Putamen (tissue), 1 donor: ENCODE data around the gene PRF1.
"Not testable (repeated sequence)": the region's sequence is repeated elsewhere in the genome, so short reads cannot be mapped to it uniquely, and the experiment has no call there.

Source experiments
- DNase-seq: peaks from one replicate; pipeline ENCODE4 v3.0.0-alpha.2; 2016; ENCODE audit warnings: low spot score

PRF1 gene

DNA sequence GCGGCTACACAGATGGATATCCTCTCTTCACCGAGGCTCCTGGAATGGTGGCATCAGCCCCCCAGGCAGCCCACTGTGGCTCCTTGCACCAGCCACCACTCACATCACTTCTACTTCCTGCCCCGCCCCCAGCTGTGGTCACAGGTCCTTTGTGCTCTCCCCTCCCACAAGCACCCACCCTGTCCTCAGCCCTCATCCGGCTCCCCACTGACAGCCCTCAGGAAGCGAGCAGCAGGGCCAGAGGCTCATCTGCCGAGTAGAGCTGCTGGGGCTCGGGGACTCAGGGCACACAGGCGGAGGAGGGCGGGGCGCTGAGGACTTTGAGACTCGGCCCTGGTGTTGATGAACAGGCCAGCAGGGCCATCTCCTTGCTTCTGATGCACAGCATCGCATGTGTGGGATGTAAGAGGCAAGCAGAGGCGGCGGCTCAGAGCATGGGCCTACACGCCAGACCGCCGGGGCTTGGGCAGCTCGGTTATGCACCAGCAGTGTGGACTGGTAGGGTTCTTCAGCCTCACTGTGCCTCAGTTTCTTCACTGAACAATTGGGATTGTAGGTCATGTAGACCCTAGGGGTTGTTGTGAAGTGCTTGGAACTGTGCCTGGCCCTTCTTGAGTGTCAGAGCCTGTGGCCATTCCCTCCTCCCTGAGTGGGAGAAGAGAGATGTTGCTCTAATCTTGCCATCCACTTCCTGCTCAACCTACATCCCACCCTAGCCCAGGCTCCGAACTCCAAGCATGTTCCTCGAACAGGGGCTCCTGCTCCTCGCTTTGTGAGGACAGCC, at the start of gene PRF1:
PRF1 (minus strand) TSS at position 77 of the 784 bp plus-strand sequence. CDS start 1,839 bp downstream, outside the sequence.
- DNase-seq: no peak

DNA sequence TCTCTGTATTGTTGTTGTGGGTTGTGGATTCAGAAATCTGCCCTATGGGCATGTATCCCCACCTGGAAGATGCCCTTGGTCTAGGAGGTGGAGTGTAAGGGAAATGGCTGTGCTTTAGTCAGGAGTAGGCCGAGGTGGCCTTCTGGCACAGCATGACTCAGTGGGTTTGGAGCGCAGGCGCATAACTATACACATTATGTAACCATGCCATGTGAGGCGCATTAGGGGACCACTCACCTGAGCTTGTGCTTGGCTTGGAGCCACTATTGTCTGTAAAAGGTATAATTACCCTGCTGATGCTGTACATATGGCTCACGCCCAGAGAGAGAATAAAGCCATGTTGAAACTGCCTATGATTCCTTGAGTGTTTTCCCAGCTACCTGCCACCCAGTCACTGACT, 49.1 kb upstream of the PRF1 start:
- DNase-seq: no peak

DNA sequence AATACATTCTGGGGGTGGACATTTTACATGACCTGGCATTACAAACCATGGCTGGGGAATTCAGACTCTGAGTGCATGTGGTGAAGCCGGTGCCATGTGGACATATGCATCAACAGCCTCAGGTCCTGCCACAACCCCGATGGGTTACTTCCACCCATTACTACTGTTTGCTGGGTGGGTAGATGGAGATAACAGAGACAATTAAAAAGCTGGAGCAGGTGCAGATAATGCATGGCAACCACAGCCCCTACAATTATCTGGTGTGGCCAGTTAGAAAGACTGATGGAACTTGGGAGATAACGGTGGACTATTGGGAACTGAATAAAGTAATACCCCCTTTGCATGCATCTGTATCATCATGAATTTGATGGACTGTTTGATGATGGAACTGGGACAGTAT, 48.2 kb upstream of the PRF1 start:
- DNase-seq: no peak

DNA sequence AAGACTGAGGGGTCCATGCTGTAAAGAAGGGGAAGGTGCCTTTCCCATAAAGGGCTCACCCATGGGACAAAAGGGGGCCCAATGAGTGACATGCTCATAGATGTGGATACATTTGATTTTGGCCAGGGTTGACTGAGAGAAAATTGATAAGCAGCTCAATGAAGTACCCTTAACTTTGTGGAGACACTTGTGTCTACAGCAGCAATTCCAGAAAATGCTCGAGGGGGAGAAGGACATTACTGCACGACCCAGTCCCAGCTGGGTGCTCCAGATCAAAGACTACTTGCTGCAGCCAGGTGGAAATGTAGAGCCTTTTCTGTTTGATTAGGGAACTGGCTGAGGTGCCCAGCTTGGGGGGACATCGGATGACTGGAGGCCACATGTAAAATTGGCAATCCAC, 47.6 kb upstream of the PRF1 start:
- DNase-seq: no peak

DNA sequence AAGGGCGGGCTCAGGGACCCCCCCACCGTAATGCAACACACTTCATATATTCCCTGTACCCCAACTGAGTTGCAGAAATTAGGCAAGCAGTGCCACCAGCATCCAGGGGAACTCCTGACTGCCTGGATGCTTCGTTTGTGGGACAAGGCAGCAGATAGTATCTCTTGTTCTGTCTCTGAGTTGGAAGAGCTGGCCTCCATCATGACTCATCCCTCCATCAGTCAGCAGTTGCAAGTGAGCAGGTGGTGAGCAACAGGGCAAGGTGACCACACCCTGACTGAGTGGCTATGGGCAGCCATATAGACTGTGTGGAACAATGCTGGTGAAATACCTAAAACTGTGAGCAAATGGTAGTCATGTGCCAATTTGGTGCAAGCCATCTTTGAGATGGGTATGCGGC, 47.0 kb upstream of the PRF1 start:
- DNase-seq: no peak

DNA sequence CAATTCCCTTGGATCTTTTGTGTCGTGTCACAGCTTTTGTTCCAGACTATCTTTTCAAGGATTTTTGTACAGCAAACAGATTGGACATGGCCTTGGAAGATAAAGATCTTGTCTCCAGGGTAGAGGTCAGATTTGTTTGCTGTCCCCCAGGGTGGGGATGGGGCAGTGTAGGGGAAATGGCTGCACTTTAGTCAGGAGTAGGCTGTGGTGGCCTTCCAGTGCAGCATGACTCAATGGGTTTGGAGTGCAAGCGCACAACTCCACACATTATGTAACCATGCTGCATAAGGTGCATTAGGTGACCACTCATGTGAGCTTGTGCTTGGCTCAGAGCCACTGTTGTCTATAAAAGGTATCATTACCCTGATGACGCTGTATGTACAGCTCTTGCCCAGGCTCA, 45.9 kb upstream of the PRF1 start:
- DNase-seq: no peak

DNA sequence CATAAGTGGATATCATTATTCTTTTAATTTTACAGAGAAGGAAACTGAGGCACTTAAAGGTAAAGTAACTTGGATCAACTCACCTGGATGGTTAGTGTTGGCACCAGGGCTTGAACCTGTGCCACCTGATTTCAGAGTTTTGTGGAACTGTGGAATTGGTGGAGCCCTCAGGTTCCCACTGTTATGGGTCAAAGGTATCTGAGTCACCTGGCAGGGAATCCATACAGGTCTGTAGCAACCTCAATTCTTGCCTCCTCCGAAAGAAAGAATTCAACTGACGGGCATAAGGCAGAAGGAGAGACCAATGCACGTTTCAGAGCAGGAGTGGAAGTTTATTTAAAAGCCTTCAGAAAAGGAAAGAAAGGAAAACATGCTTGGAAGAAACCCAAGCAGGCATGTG, 44.5 kb upstream of the PRF1 start:
- DNase-seq: no peak

DNA sequence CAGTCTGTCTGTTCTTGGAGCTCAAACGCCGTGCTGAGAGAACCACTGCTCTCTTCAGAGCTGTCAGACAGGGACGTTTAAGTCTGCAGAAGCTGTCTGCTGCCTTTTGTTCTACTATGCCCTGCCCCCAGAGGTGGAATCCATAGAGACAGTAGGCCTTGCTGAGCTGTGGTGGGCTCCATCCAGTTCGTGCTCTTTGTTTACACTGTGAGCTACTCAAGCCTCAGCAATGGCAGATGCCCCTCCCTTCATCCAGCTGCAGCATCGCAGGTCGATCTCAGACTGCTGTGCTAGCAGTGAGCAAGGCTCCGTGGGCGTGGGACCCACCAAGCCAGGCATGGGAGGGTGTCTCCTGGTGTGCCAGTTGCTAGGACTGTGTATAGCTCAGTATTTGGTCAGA, 42.4 kb upstream of the PRF1 start:
- not testable (repeated sequence) for DNase-seq

DNA sequence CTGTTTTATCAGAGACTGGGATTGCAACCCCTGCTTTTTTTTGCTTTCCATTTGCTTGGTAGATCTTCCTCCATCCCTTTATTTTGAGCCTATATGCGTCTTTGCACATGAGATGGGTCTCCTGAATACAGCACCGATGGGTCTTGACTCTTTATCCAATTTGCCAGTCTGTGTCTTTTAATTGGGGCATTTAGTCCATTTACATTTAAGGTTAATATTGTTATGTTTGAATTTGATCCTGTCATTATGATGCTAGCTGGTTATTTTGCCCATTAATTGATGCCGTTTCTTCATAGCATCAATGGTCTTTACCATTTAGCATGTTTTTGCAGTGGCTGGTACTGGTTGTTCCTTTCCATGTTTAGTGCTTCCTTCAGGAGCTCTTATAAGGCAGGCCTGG, 40.7 kb upstream of the PRF1 start:
- not testable (repeated sequence) for DNase-seq

DNA sequence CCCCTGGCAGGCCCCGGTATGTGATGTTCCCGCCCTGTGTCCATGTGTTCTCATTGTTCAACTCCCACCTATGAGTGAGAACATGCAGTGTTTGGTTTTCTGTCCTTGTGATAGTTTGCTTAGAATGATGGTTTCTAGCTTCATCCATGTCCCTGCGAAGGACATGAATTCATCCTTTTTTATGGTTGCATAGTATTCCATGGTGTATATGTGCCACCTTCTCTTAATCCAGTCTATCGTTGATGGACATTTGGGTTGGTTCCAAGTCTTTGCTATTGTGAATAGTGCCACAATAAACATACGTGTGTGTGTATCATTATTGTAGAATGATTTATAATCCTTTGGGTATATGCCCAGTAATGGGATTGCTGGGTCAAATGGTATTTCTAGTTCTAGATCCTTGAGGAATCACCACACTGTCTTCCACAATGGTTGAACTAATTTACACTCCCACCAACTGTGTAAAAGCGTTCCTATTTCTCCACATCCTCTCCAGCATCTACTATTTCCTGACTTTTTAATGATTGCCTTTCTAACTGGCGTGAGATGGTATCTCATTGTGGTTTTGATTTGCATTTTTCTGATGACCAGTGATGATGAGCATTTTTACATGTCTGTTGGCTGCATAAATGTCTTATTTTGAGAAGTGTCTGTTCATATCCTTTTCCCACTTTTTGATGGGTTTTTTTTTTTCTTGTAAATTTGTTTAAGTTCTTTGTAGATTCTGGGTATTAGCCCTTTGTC, 37.3 kb upstream of the PRF1 start:
- DNase-seq: not testable (repeated sequence)

DNA sequence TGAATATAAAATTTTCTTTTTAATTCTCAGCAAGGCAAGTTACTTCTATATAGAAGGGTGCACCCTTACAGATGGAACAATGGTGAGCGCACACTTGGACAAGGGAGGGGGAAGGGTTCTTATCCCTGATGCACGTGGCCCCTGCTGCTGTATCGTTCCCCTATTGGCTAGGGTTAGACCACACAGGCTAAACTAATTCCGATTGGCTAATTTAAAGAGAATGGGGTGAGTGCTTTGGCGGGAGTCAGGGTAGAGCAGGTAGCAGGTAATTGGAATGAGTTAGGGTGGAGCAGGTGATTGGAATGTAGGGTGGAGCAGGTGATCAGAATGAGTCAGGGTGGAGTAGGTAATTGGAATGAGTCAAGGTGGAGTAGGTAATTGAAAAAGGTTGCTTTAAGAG, 32.0 kb upstream of the PRF1 start:
- DNase-seq: not testable (repeated sequence)

DNA sequence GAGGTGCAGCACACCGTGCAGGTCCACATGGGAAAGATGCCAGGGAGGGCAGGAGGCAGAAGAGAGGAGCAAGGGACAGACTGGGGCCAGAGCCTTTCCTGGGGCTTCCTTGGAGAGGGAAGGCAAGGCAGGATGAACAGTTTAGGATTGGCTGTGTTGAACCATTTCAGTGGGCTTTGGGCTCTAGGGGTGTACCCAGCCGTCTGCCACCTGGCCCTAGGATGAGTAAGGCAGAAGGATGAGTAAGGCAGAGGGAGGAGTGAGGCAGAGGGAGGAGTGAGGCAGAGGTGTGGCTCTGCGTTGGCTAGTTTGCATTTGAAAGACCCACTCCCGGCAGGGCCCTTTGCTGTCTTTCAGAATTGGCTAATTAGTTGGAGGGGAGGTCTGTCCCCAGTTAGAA, 31.5 kb upstream of the PRF1 start:
- DNase-seq: no peak

DNA sequence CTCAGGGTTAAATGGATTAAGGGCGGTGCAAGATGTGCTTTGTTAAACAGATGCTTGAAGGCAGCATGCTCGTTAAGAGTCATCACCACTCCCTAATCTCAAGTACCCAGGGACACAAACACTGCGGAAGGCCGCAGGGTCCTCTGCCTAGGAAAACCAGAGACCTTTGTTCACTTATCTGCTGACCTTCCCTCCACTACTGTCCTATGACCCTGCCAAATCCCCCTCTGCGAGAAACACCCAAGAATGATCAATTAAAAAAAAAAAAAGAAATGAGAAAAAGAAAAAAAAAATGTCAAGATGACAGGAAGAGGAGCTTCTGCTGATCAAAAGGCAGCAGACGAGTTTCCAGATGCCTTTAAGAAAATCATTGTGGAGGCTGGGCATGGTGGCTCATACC, 29.2 kb upstream of the PRF1 start:
- DNase-seq: not testable (repeated sequence)

DNA sequence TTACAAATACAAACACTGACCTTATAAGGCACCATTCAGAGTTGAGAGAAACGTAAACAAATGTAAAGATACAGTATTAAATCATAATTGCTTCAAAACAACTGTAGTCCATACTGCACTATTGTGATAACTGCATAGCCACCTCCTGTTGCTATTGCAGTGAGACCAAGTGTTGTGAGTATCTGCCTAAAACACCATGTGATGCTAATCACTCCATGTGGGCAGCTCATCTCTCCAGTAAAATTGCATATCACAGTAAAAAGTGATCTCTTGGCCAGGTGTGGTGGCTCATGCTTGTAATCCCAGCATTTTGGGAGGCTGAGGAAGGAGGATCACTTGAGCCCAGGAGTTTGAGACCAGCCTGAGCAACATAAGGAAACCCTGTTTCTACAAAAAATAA, 26.8 kb upstream of the PRF1 start:
- DNase-seq: no peak

DNA sequence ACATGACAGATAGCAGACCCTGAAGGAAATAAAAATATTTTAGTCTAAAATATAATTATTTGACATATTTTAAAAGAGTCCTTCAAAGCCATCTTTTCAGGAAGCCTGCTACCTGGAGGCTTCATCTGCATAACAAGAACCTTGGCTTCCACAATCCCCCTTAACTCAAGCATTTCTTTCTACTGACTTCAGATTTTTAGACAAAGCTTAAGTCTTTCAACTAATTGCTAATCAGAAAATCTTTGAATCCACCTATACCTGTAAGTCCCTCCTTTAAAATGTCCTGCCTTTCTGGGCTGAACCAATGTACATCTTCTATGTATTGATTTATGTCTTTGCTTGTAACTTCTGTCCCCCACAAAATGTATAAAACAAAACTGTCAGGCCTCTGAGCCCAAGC, 23.5 kb upstream of the PRF1 start:
- no peak for DNase-seq

DNA sequence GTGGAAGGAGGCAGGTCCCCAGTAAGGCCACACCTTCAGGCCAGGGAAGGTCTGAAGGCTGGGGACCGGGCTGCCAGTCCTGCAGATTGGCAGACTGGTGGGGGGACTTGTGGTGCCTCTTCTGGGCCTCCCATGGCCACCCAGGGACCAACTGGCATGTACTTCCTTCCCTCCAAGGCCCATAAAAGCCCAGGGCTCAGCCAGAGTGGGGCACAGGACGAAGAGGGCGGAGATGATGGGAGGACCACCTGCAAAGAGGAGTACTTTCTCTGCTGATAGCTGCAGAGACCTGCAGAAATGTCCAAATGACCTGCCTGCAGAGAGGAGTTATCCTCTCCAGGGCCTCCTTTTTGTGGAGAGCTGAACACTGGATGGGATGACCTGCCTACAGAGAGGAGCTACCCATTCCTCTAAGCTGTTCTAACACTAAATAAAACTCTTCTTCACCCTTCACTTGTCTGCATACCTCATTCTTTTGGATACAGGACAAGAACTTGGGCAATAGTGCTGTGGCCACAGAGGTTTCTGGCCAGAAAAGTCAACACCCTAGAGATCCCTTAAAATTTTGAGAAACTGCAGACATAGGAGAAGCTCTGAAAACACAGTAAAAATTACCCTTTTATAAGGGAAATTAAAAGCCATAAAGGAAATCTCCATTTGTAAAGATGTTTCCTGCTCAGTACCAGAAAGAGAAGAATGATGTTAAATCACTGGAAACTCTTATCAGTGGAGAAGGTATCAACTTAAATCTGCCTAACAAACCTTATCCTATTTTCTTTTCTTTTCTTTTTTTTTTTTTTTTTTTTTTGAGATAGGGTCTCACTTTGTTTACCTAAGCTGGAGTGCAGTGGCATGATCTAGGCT, 20.7 kb upstream of the PRF1 start:
- no peak for DNase-seq

DNA sequence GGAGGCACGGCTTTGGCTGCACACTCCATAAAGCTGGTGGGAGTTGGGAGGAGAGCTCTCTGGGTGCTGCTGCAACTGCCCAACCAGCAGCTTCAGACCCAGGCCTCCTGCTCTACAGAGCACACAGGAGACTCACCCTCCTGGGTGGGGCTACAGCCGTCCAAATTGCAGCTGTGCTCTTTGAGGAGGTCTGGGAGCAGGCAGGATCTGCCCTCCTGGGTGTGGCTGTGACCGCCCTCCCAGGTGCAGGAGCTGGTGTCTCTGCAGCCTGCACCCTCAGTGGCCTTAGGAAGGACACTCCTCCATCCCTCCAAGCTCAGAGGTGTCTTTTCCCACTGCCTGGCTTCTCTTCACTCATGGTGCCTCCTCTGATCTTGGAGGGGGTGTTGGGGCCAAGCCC, 20.0 kb upstream of the PRF1 start:
- no peak for DNase-seq

DNA sequence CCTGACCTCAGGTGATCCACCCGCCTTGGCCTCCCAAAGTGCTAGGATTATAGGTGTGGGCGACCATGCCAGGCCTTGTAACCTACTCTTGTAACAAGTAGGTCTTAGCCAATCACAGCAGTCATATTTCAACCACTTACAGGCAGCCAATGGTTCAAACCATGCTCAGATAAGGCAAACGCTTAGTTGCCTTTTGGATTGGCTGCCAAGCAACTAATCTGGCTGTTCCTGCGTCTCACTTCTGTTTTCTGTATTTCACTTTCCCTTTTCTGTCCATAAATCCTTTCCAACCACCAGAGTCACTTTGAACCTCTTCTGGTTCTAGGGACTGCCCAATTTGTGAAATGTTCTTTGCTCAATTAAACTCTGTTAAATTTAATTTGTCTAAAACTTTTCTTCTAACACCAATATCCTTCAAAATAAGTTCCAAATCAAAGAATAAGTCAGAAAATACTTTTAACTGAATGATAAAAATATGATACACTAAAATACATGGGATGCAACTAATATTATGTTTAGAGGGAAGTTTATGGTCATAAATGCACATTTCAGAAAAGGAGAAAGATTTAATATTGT, 19.1 kb upstream of the PRF1 start:
- DNase-seq: no peak

DNA sequence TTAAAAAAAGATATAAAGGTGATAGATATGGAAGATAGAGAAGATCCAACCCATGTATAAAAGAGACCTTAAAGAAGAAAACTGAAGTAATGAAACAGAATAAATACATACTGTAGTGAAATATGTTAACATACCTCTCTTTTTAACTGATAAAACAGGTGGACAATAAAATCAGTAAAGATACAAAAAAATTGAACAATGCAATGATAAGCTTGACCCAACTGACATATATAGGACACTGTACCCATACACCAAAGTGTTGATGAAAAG, 17.4 kb upstream of the PRF1 start:
- DNase-seq: no peak

DNA sequence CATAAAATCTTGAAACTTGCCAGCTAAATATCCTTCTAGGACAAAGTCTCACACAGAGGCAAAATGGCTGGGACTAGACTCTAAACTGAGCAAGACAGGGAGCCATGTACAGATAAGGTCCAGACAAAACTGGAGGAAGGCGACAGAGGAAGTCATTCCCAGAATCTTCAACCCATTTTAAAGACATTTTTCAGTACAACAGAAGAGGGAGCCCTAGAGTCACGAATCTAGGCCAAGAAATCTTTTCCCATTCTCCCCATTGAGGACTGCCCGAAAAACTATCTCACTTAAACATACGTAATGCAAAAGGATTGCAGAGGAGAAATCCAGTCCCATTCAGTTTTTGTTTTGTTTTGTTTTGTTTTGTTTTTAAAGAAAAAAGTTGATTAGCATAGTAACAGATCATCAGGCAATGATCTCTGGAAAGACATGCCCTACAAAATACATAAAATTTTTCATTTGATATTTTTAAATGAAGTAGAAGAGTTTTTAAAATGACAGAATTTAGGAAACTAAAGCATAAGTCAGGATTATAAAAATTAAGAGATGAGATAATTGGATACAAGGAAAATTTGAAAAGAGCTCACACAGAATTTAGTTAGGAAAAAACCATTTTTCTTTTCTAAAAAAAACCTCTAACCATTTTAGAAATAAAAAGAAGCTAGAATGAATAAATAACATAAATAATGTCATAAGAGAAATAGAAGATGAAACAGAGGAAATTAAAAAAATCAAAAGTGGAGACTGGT, 16.9 kb upstream of the PRF1 start:
- no peak for DNase-seq

DNA sequence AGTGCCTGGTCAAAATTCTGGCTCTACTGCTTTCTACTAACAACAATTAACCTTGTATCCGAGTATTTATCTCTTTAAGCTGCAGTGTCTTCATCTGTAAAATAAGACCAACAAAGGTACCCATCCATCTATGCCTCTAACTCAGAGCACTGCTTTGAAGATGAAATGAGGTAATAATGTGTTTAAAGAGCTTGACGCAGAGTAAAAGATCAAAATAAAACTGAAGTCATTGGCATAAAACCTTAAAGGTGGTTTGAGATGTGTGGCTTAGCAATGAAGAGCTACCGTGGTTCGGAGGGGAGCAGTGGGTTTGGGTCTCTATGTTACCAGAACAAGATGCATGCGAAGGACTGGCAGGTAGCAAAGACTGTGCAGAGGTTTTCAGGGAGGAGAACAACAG, 16.1 kb upstream of the PRF1 start:
- no peak for DNase-seq
